IPS-NIHi11 (cell line): ENCODE measurements around the gene SUGCT.

Source experiments
- DNase-seq: peaks from one replicate; pipeline ENCODE4 v3.0.0; 2012; ENCODE audit warnings: mixed read lengths, low spot score

Gene SUGCT

GRCh38 chr7:40881405-40881926, 746.7 kb downstream of the SUGCT start:
- no peak for DNase-seq

- DNase-seq, result no peak
Measured at GRCh38 chr7:40882071-40882658, 747.4 kb downstream of the SUGCT start.

- no peak for DNase-seq
Measured at GRCh38 chr7:40883826-40884225, 749.0 kb downstream of the SUGCT start.

- DNase-seq, result no peak
Measured at GRCh38 chr7:40884241-40884640, 749.4 kb downstream of the SUGCT start.

- no peak for DNase-seq
Measured at GRCh38 chr7:40885503-40885902, 750.7 kb downstream of the SUGCT start.

- DNase-seq, result no peak
Measured at GRCh38 chr7:40887099-40887498, 752.3 kb downstream of the SUGCT start.

- no peak for DNase-seq
Measured at GRCh38 chr7:40888499-40888898, 753.7 kb downstream of the SUGCT start.

- no peak for DNase-seq
Measured at GRCh38 chr7:40889099-40889498, 754.3 kb downstream of the SUGCT start.

- no peak for DNase-seq
Measured at GRCh38 chr7:40889539-40889938, 754.7 kb downstream of the SUGCT start.

- no peak for DNase-seq
Measured at GRCh38 chr7:40890088-40890692, 755.4 kb downstream of the SUGCT start.

- no peak for DNase-seq
Measured at GRCh38 chr7:40891232-40891631, 756.4 kb downstream of the SUGCT start.

- DNase-seq, result no peak
Measured at GRCh38 chr7:40899151-40899550, 764.3 kb downstream of the SUGCT start.

GRCh38 chr7:40899636-40900507, 765.1 kb downstream of the SUGCT start:
- DNase-seq, result no peak

GRCh38 chr7:40903872-40904271, 769.1 kb downstream of the SUGCT start:
- DNase-seq, result no peak

GRCh38 chr7:40907286-40907685, 772.5 kb downstream of the SUGCT start:
- no peak for DNase-seq

GRCh38 chr7:40909346-40909980, 774.7 kb downstream of the SUGCT start:
- no peak for DNase-seq
